Heart right ventricle (tissue), 16 donors: Measurements from ENCODE around the gene GALNTL6. TPM values are rescaled to one million over a fixed set of nuclear protein-coding genes. Genes with fewer than 3 reads are reported as not detected.

Source experiments
- ATAC-seq, 8 donors: fragments of 200-7000 bp; cut with Tn5 transposase; one replicate each; pipeline ENCODE4 v1.9.1; 2020; ENCODE audit warnings: mild to moderate bottlenecking in 8 of 8, moderate library complexity in 8 of 8, moderate number of reproducible peaks in 1 of 8
- DNase-seq, 2 donors: peaks; one replicate each; pipeline ENCODE4 v3.0.0-alpha.2; 2020
- H3K27ac ChIP-seq, 10 donors: fragments of 200-600 bp; sonication (generic) in 2 of 10; one replicate each; pipeline versions ENCODE4 v1.5.0 to v1.8.0; 2020 to 2022; ENCODE audit warnings: mild to moderate bottlenecking in 3 of 10
- H3K27me3 ChIP-seq, 7 donors: fragments of 200-600 bp; one replicate each; pipeline ENCODE4 v1.8.0; 2021 to 2022; ENCODE audit warnings: mild to moderate bottlenecking in 2 of 7
- H3K36me3 ChIP-seq, 9 donors: fragments of 200-600 bp; sonication (generic) in 1 of 9; one replicate each; pipeline versions ENCODE4 v1.5.0 to v1.8.0; 2020 to 2022; ENCODE audit warnings: mild to moderate bottlenecking in 2 of 9
- H3K4me1 ChIP-seq, 9 donors: fragments of 200-600 bp; sonication (generic) in 1 of 9; one replicate each; pipeline versions ENCODE4 v1.5.0 to v1.8.0; 2020 to 2022; ENCODE audit warnings: mild to moderate bottlenecking in 4 of 9
- H3K4me3 ChIP-seq, 10 donors: fragments of 200-600 bp; sonication (generic) in 2 of 10; one replicate each; pipeline versions ENCODE4 v1.5.0 to v1.8.0; 2020 to 2022; ENCODE audit warnings: mild to moderate bottlenecking in 7 of 10, moderate library complexity in 2 of 10
- H3K9me3 ChIP-seq, 11 donors: fragments of 200-600 bp in 10 of 11; sonication (generic) in 2 of 11; one replicate each; pipeline versions ENCODE4 v1.5.0 to v1.8.0; 2013 to 2022; ENCODE audit warnings: mild to moderate bottlenecking in 2 of 11, control low read depth in 1 of 11, moderate library complexity in 1 of 11
- WGBS, 2 donors: extraction: QIAGEN DNeasy Blood & Tissue Kit; methylation state at CpG; one replicate each; pipeline ENCODE4 v1.1.7; 2013; ENCODE audit warnings: inconsistent platforms in 1 of 2; 5-methylcytosine and 5-hydroxymethylcytosine counted together
- intact Hi-C, 10 donors: fragments of 100-400 bp; cut with DNase I; formaldehyde crosslinking; loops; one replicate each; pipeline versions ENCODE4 v1.11.1 to v1.14.2; 2022
- polyA plus RNA-seq, 2 donors: library from polyadenylated mRNA; stranded (reverse); fragments of 200-250 nt; gene quantifications; one replicate each; pipeline ENCODE4 v1.2.3, GENCODE V29; 2013
- total RNA-seq, 10 donors: library from RNA; stranded (reverse); fragmentation: NEBNext Ultra II Directional in 3 of 10; extraction: Animal tissue kit (Norgen Biotek cat#: 25700) in 3 of 10; gene quantifications; one replicate each; pipeline versions ENCODE4 v1.2.1 to v1.2.4, GENCODE V29; 2021 to 2023
- TF ChIP-seq, protein P1 (sequence below), 9 donors: fragments of 200-600 bp; sonication (generic) in 2 of 9; IDR thresholded peaks; one replicate each; pipeline versions ENCODE4 v1.5.0 to v1.8.0; 2021 to 2022; ENCODE audit warnings: antibody characterized with exemption in 9 of 9, mild to moderate bottlenecking in 5 of 9, moderate library complexity in 1 of 9
- donor health status: Arrhythmogenic right ventricular cardiomyopathy.
- donor health status: ischemic (EF 13 %, LVEDD 7.1; RV severe dilation, severe dysfunction).
- donor health status: healthy with polysubstance abuse.
- donor health status: DM: no; HTN: yes; CAD: no.
- donor health status: DM: no; HTN: no; CAD: no.
- donor health status: ischemic (EF 25% LVEDD 6.9; RV normal size, moderate dysfunction).
- donor health status: ischemic (EF 25% LVEDD 5.7; RV mildly dilated, moderate dysfunction).
- donor health status: healthy.
- donor health status: DM: yes; HTN: yes; CAD: no.
- donor health status: Ischemic cardiomyopathy.
- donor health status: ischemic (EF 35%, LVEDD 5.7; RV mildly dilated, moderate dysfunction).
- donor health status: nonischemic (EF 11% LVEDD 7.7; RV severe dilation, severe dysfunction).
- donor health status: DM: yes; HTN: yes; CAD: no.
- donor health status: PGD.
- donor health status: ischemic (EF 29% LVEDD 5.4; RV normal size, mild dysfunction).
- donor health status: nonischemic (EF 23%, LVEDD 6.1; RV moderate dilation, normal function).

GALNTL6 gene
- total and polyA plus RNA-seq, 12 donors = 0.14 to 2.6 (median 0.49) TPM; not detected in 6

DNA sequence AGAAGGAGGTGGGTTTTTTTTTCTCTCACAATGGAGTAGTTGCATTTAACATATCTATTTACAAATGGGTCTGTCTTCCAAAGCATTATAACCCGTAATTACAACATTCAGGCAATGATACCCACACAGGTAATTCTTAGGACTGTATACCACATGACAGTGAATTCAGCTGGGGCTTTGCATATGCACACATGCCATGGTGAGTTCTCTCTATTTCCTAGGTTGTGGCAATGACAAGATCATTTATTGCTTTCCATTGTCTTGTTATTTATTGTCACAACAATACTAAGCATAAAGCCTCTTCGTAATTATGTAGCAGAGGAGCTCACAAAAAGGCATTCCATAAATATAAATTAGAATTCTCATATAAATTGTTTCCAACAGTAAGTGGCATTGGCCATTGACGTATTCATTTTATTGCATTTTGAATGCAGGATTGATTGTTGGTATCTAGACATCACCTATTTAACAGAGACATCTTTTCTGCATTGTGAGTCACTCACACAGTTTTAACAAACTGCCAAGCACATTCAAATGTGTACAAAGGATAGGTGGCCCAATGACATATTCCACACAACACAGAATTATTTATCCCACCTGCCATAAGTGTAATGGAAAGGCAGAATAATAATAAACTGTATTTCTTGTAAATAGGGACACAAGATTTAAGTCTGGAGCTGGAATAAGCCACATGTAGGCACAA lies 964.7 kb downstream of the GALNTL6 start:
- ATAC-seq = no peak
- H3K4me1 ChIP-seq = no peaks in the 10 kb centered on the region
- no peak for DNase-seq
- TF ChIP-seq, protein P1, sequence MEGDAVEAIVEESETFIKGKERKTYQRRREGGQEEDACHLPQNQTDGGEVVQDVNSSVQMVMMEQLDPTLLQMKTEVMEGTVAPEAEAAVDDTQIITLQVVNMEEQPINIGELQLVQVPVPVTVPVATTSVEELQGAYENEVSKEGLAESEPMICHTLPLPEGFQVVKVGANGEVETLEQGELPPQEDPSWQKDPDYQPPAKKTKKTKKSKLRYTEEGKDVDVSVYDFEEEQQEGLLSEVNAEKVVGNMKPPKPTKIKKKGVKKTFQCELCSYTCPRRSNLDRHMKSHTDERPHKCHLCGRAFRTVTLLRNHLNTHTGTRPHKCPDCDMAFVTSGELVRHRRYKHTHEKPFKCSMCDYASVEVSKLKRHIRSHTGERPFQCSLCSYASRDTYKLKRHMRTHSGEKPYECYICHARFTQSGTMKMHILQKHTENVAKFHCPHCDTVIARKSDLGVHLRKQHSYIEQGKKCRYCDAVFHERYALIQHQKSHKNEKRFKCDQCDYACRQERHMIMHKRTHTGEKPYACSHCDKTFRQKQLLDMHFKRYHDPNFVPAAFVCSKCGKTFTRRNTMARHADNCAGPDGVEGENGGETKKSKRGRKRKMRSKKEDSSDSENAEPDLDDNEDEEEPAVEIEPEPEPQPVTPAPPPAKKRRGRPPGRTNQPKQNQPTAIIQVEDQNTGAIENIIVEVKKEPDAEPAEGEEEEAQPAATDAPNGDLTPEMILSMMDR (IDR thresholded peaks at IDR 0.05) = no peak
- no peak overlapping the region for H3K4me3 ChIP-seq
- 73 to 74% methylated on average over 3 of the region's 3 CpGs for WGBS, 2 donors
- no peaks in the 10 kb centered on the region for H3K36me3 ChIP-seq
- H3K27me3 ChIP-seq = no peaks in the 10 kb centered on the region
- no peaks in the 10 kb centered on the region for H3K9me3 ChIP-seq
- H3K27ac ChIP-seq = no peak overlapping the region
- intact Hi-C loops = no loop called here

DNA sequence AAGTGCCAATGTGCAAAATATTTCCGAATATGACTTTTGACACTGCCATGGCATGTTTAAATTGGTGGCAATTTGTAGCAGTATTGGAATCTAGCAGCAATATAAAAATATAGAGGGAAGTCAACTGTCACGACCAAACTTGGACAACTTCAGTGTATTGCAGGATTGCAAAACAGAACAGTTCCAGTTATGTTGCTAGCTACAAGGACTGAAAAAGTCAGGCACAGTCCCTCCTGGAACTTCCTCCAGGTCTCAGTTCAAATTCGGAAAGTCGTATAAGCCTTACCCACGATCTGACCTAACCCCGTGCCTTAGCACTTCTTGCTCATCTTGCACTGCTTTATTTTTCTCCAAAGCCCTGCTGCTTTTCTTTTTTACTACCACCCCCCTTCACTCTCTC lies 965.4 kb downstream of the GALNTL6 start:
- Histone ChIP-seq H3K27me3 (no peaks in the 10 kb centered on the region), H3K4me3 (no peak overlapping the region), H3K27ac (no peak overlapping the region), H3K36me3 (no peaks in the 10 kb centered on the region), H3K4me1 (no peaks in the 10 kb centered on the region), H3K9me3 (no peaks in the 10 kb centered on the region)
- DNase-seq (no peak), ATAC-seq (no peak)
- TF ChIP-seq, protein P1 (IDR thresholded peaks at IDR 0.05) = no peak
- WGBS, 2 donors = 63 to 68% methylated on average over 6 of the region's 6 CpGs
- intact Hi-C loops = no loop called here

DNA sequence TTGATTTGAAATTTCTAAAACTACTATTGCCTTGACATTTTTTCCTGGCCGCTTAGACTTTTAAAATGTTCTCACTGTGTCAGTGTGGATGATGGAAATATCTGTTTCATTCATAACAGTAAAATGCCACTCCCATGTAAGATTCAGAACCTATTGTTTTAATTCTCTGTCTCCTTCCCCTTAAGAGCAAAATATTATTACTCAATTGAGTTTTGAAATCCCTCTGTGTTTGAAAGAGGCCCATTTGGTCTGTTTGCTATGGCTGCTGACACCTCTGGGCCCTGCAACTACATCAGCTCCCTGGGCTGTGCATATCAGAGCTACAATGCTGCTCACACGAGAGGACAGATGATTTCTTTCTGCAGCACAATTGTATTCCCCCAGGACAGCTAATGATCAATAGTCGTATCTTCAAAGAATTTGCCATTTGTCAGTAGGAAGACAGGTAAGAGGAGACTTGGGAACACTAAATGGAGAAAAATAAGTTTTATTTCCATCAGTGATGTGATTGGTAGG lies 967.4 kb downstream of the GALNTL6 start:
- DNase-seq (no peak), ATAC-seq (no peak)
- intact Hi-C loops = no loop called here
- WGBS, 2 donors = 47 to 49% methylated on average over 3 of the region's 3 CpGs
- Histone ChIP-seq H3K36me3 (no peaks in the 10 kb centered on the region), H3K4me3 (no peak overlapping the region), H3K9me3 (no peaks in the 10 kb centered on the region), H3K4me1 (peaks cover 0 to 2% (median 0%) of the 10 kb centered on the region in 9 donors), H3K27ac (no peak overlapping the region), H3K27me3 (no peaks in the 10 kb centered on the region)
- TF ChIP-seq, protein P1 (IDR thresholded peaks at IDR 0.05) = no peak

DNA sequence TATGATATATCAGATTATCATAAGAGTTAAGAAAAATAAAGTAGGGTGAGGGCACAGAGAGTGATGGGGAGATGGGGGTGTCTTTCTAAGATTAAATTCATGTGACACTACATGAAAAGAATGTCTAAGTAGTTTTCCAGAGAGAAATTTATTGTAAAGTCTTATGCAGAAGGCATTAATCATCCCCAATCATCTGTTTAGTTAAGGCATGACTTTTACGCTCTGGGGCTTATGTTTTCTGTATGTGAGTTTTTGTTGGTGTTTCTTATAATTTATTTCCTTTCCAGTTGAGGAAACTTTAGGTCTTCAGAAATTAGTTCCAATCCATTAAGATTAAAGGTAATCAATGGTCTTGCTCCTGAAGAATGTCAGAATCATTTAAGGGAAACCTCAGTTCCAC lies 972.4 kb downstream of the GALNTL6 start:
- H3K4me3 ChIP-seq = no peak overlapping the region
- H3K27ac ChIP-seq = no peak overlapping the region
- H3K4me1 ChIP-seq = peaks cover 0 to 21% (median 0%) of the 10 kb centered on the region in 9 donors
- H3K27me3 ChIP-seq = no peaks in the 10 kb centered on the region
- no peak for ATAC-seq
- no peaks in the 10 kb centered on the region for H3K36me3 ChIP-seq
- TF ChIP-seq, protein P1 (IDR thresholded peaks at IDR 0.05) = no peak
- WGBS, 2 donors = 81 to 85% methylated on average over 1 of the region's 1 CpG
- intact Hi-C loops = no loop called here
- DNase-seq = no peak
- H3K9me3 ChIP-seq = no peaks in the 10 kb centered on the region
